HepG2 (cell line): ENCODE measurements around the gene ZNF160. TPM values are rescaled to one million over a fixed set of nuclear protein-coding genes. Genes with fewer than 3 reads are reported as not detected.

Experiments used
- NKX3-1 ChIP-seq: sonication (generic); formaldehyde crosslinking; IDR thresholded peaks from 2 replicates; pipeline ENCODE4 v1.5.0; 2020; ENCODE audit warnings: missing genetic modification reagents
- PHF20 ChIP-seq: sonication (generic); formaldehyde crosslinking; IDR thresholded peaks from 2 replicates; pipeline ENCODE4 v1.5.0; 2020; ENCODE audit warnings: mild to moderate bottlenecking, missing genetic modification reagents
- PHF8 ChIP-seq: sonication (generic); formaldehyde crosslinking; IDR thresholded peaks from 2 replicates; pipeline ENCODE4 v1.5.0; 2020; ENCODE audit warnings: missing genetic modification reagents
- ZNF331 ChIP-seq: sonication (generic); formaldehyde crosslinking; IDR thresholded peaks from 2 replicates; pipeline ENCODE4 v1.4.0; 2020; ENCODE audit warnings: missing genetic modification reagents
- polyA plus RNA-seq, 8 experiments: library from polyadenylated mRNA; depleted of rRNA in 3 of 8; stranded (reverse) in 7 of 8; unstranded in 1 of 8; fragments of >200 nt; fragmentation: Illumina TruSeq in 4 of 8; extraction: Trizol in 4 of 8; gene quantifications; 2 replicates each; pipeline versions ENCODE4 v1.2.1 to v1.2.3, GENCODE V29; 2011 to 2016; ENCODE audit warnings: low read depth in 4 of 8, missing spikeins in 1 of 8, mixed read lengths in 1 of 8; ENCODE audit not compliant: insufficient read depth in 1 of 8
- total RNA-seq, 5 experiments: library from RNA; depleted of rRNA; stranded (reverse); fragments of >200 nt; fragmentation: Illumina TruSeq; extraction: Trizol; gene quantifications; 2 replicates each; pipeline ENCODE4 v1.2.3, GENCODE V29; 2016; ENCODE audit warnings: low read depth in 1 of 5
- TF ChIP-seq, protein P1 (sequence below): IDR thresholded peaks from 2 replicates; pipeline ENCODE4 v1.6.1; 2016; ENCODE audit warnings: missing genetic modification reagents, missing compliant biosample characterization
- TF ChIP-seq, protein P2 (sequence below): IDR thresholded peaks from 2 replicates; pipeline ENCODE4 v1.6.1; 2016; ENCODE audit warnings: low read depth, control low read depth
- TF ChIP-seq, protein P3 (sequence below): sonication (generic); formaldehyde crosslinking; conservative IDR thresholded peaks from 2 replicates; pipeline ENCODE4 v1.4.0; 2020; ENCODE audit warnings: missing genetic modification reagents
- TF ChIP-seq, protein P4 (sequence below): sonication (generic); formaldehyde crosslinking; IDR thresholded peaks from 2 replicates; pipeline ENCODE4 v1.8.0; 2022; ENCODE audit warnings: missing genetic modification reagents, mild to moderate bottlenecking, inconsistent platforms, borderline replicate concordance
- TF ChIP-seq, protein P5 (sequence below): sonication (generic); IDR thresholded peaks from 2 replicates; pipeline ENCODE4 v1.6.1; 2016; ENCODE audit warnings: low read depth, borderline replicate concordance

ZNF160 gene
- total and polyA plus RNA-seq, 2 of the 13 experiments (the other 11 are each of a cell fraction or from before 2014, with no cell fraction given): 8.4 to 12.1 TPM

DNA sequence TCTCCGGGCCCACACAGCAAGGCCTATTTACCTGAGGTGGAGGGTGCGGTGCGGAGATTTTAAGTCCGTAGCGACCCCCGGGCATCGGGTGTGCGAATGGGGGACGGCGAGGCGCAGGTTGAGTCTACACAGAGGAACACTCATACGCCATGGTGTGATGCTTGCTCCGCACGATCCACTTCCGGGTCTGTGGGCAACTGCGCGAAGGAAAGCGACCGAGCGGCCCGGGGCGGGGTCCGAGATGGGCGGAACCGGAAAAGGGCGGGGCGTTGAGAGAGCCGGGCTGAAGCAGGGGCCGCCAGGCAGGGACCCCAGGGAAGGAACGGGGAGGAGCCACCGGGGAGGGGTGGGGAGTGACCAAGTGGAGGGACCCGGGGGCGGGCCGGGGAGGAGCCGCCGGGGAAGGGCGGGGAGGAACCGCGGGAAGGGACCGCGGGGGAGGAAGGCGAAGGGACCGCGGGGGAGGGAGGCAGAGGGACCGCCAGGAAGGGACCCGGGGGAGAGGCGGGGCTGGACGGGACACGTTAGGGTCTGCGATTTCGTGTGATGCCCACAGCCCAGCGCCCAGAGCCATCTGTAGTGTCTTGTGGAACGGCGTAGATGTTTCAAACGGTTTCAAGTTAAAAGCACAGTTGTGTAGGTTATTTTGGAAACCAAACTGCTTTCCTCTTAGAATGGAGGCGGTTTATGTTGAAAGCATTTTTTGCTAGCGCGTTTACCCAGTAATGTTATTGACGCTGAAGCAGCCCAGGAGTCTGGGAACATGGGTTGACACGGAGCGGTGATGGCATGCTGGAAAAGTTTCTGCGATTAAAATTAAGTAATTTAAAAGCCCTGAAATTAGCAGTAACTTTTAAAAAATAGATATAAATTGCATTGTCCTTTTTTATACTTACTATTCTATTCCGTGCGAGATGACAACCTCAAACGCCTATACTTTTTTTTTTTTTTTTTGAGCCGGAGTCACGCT lies at the start of gene ZNF160 (continued):
- TF ChIP-seq, protein P1, sequence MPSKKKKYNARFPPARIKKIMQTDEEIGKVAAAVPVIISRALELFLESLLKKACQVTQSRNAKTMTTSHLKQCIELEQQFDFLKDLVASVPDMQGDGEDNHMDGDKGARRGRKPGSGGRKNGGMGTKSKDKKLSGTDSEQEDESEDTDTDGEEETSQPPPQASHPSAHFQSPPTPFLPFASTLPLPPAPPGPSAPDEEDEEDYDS (CRISPR knock-in tag): peak; percentile 57; the same call in 1 of the 2 replicates
- TF ChIP-seq, protein P2, sequence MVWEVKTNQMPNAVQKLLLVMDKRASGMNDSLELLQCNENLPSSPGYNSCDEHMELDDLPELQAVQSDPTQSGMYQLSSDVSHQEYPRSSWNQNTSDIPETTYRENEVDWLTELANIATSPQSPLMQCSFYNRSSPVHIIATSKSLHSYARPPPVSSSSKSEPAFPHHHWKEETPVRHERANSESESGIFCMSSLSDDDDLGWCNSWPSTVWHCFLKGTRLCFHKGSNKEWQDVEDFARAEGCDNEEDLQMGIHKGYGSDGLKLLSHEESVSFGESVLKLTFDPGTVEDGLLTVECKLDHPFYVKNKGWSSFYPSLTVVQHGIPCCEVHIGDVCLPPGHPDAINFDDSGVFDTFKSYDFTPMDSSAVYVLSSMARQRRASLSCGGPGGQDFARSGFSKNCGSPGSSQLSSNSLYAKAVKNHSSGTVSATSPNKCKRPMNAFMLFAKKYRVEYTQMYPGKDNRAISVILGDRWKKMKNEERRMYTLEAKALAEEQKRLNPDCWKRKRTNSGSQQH (CRISPR knock-in tag): no peak
- TF ChIP-seq, protein P3, sequence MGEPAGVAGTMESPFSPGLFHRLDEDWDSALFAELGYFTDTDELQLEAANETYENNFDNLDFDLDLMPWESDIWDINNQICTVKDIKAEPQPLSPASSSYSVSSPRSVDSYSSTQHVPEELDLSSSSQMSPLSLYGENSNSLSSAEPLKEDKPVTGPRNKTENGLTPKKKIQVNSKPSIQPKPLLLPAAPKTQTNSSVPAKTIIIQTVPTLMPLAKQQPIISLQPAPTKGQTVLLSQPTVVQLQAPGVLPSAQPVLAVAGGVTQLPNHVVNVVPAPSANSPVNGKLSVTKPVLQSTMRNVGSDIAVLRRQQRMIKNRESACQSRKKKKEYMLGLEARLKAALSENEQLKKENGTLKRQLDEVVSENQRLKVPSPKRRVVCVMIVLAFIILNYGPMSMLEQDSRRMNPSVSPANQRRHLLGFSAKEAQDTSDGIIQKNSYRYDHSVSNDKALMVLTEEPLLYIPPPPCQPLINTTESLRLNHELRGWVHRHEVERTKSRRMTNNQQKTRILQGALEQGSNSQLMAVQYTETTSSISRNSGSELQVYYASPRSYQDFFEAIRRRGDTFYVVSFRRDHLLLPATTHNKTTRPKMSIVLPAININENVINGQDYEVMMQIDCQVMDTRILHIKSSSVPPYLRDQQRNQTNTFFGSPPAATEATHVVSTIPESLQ: no peak
- TF ChIP-seq NKX3-1 (0 out of 2 replicates have a peak, but pooled peaks have one; percentile 30), ZNF331 (CRISPR knock-in tag) (no peak), PHF8 (CRISPR knock-in tag) (peak; percentile 63), PHF20 (CRISPR knock-in tag) (0 out of 2 replicates have a peak, but pooled peaks have one; percentile 20)
- TF ChIP-seq, protein P4, sequence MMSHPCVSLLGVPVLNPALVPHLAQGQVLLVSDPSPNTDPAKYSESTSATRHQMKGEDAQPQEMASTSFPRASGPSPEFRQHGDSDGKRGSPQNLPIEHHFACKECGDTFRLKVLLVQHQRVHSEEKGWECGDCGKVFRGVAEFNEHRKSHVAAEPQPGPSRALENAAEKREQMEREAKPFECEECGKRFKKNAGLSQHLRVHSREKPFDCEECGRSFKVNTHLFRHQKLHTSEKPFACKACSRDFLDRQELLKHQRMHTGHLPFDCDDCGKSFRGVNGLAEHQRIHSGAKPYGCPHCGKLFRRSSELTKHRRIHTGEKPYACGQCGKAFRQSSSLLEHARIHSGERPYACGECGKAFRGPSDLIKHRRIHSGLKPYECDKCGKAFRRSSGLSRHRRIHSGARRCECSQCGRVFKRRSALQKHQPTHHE (CRISPR knock-in tag): 0 out of 2 replicates have a peak, but pooled peaks have one; percentile 43
- TF ChIP-seq, protein P5, sequence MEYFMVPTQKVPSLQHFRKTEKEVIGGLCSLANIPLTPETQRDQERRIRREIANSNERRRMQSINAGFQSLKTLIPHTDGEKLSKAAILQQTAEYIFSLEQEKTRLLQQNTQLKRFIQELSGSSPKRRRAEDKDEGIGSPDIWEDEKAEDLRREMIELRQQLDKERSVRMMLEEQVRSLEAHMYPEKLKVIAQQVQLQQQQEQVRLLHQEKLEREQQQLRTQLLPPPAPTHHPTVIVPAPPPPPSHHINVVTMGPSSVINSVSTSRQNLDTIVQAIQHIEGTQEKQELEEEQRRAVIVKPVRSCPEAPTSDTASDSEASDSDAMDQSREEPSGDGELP: no peak
